GM18870 (cell line): ENCODE data around the gene CDH15.
"Not testable (repeated sequence)": the region's sequence is repeated elsewhere in the genome, so short reads cannot be mapped to it uniquely, and the experiment has no call there.

Source experiments
- ATAC-seq: cut with Tn5 transposase; IDR thresholded peaks from one replicate; pipeline ENCODE4 v1.9.1; 2021; ENCODE audit warnings: moderate library complexity; ENCODE audit not compliant: unreplicated experiment

The CDH15 gene

GRCh38 chr16:89155851-89156739 is 15.5 kb upstream of the CDH15 start:
- ATAC-seq = no peak

GRCh38 chr16:89156740-89157645 is 14.6 kb upstream of the CDH15 start:
- ATAC-seq = no peak

- no peak for ATAC-seq
Measured at GRCh38 chr16:89157778-89158177, 13.8 kb upstream of the CDH15 start.

- ATAC-seq = no peak
Measured at GRCh38 chr16:89159066-89159849, 12.3 kb upstream of the CDH15 start.

GRCh38 chr16:89159850-89160354 is 11.6 kb upstream of the CDH15 start:
- no peak for ATAC-seq

GRCh38 chr16:89160977-89161701 is 10.4 kb upstream of the CDH15 start:
- no peak for ATAC-seq

- ATAC-seq = no peak
Measured at GRCh38 chr16:89161763-89162713, 9.5 kb upstream of the CDH15 start.

- no peak for ATAC-seq
Measured at GRCh38 chr16:89163297-89163696, 8.3 kb upstream of the CDH15 start.

GRCh38 chr16:89164436-89164835 is 7.1 kb upstream of the CDH15 start:
- ATAC-seq = no peak

- ATAC-seq = no peak
Measured at GRCh38 chr16:89164847-89165680, 6.5 kb upstream of the CDH15 start.

- ATAC-seq = not testable (repeated sequence)
Measured at GRCh38 chr16:89165681-89165979, 5.9 kb upstream of the CDH15 start.

GRCh38 chr16:89166696-89167424 is 4.7 kb upstream of the CDH15 start:
- no peak for ATAC-seq

- ATAC-seq = no peak
Measured at GRCh38 chr16:89167425-89167941, 4.1 kb upstream of the CDH15 start.

GRCh38 chr16:89168381-89169189 is 3.0 kb upstream of the CDH15 start:
- no peak for ATAC-seq

- no peak for ATAC-seq
Measured at GRCh38 chr16:89169778-89170177, 1.8 kb upstream of the CDH15 start.

- no peak for ATAC-seq
Measured at GRCh38 chr16:89170346-89171215, 967 bp upstream of the CDH15 start.
